DOHH2 (cell line): ENCODE measurements around the gene CPN1.

ENCODE experiments used
- H3F3A ChIP-seq: fragments of 200-600 bp; sonication (generic), shearing (Covaris generic); 2 replicates; pipeline ENCODE4 v1.6.0; 2016; ENCODE audit warnings: antibody characterized with exemption, mild to moderate bottlenecking; ENCODE audit not compliant: control insufficient read depth, insufficient read depth
- H3K27ac ChIP-seq: fragments of 200-600 bp; sonication (generic); 2 replicates; pipeline ENCODE4 v1.5.1; 2014; ENCODE audit warnings: low read depth, mild to moderate bottlenecking, low read length, moderate library complexity
- H3K27me3 ChIP-seq: fragments of 200-600 bp; sonication (generic); 2 replicates; pipeline ENCODE4 v1.6.1; 2014; ENCODE audit warnings: mild to moderate bottlenecking, low read length, mixed read lengths; ENCODE audit not compliant: control insufficient read depth
- H3K36me3 ChIP-seq: fragments of 200-600 bp; sonication (generic); 2 replicates; pipeline ENCODE4 v1.6.1; 2014; ENCODE audit warnings: mild to moderate bottlenecking, low read length, moderate library complexity, mixed read lengths; ENCODE audit not compliant: control insufficient read depth
- H3K4me1 ChIP-seq: fragments of 200-600 bp; sonication (generic); 2 replicates; pipeline ENCODE4 v1.6.1; 2014; ENCODE audit warnings: mild to moderate bottlenecking, low read length, mixed read lengths; ENCODE audit not compliant: control insufficient read depth
- H3K4me2 ChIP-seq: fragments of 200-600 bp; sonication (generic); 2 replicates; pipeline ENCODE4 v1.6.0; 2014; ENCODE audit warnings: mild to moderate bottlenecking, low read length, moderate library complexity
- H3K4me3 ChIP-seq: fragments of 200-600 bp; sonication (generic); 2 replicates; pipeline ENCODE4 v1.5.1; 2014; ENCODE audit warnings: mild to moderate bottlenecking, low read length, mixed read lengths
- H3K79me2 ChIP-seq: fragments of 200-600 bp; sonication (generic); 2 replicates; pipeline ENCODE4 v1.6.1; 2014; ENCODE audit warnings: mild to moderate bottlenecking, low read length, mixed read lengths; ENCODE audit not compliant: control insufficient read depth
- H3K9me2 ChIP-seq: fragments of 200-600 bp; sonication (generic); replicated peaks from 2 replicates; pipeline ENCODE4 v1.6.1; 2014; ENCODE audit warnings: mild to moderate bottlenecking, low read length, mixed read lengths; ENCODE audit not compliant: control insufficient read depth
- H3K9me3 ChIP-seq: fragments of 200-600 bp; sonication (generic); 2 replicates; pipeline ENCODE4 v1.6.1; 2014; ENCODE audit warnings: antibody characterized with exemption, low read length, mixed read lengths; ENCODE audit not compliant: control insufficient read depth, insufficient read depth
- H4K20me1 ChIP-seq: fragments of 200-600 bp; sonication (generic); 2 replicates; pipeline ENCODE4 v1.6.0; 2014; ENCODE audit warnings: low read depth, mild to moderate bottlenecking, antibody characterized with exemption, low read length, moderate library complexity; ENCODE audit not compliant: control insufficient read depth, insufficient read depth
- CTCF ChIP-seq: fragments of 200-600 bp; sonication (generic); IDR thresholded peaks from one replicate; pipeline ENCODE4 v1.5.1; 2014; ENCODE audit warnings: antibody characterized with exemption, mild to moderate bottlenecking, low read depth, low read length; ENCODE audit not compliant: poor library complexity, severe bottlenecking
- EZH2phosphoT487 ChIP-seq: fragments of 200-600 bp; sonication (generic); IDR thresholded peaks from 2 replicates; pipeline ENCODE4 v1.6.1; 2017; ENCODE audit warnings: borderline replicate concordance, mild to moderate bottlenecking, antibody characterized with exemption, low read length, moderate library complexity, mixed read lengths

CPN1 gene

GRCh38 chr10:100061401-100061800 lies 20.3 kb downstream of the CPN1 start:
- Histone ChIP-seq H3K36me3 (no peaks in the 10 kb centered on the region), H3K9me2 (no peaks in the 10 kb centered on the region), H3K4me2 (no peak overlapping the region), H3K27me3 (peaks cover 14% of the 10 kb centered on the region; the same call in 1 of the 2 replicates), H3K4me3 (no peak overlapping the region), H3K79me2 (no peaks in the 10 kb centered on the region), H3K4me1 (no peaks in the 10 kb centered on the region), H3K9me3 (no peaks in the 10 kb centered on the region; the same call in 1 of the 2 replicates), H3K27ac (no peak overlapping the region), H3F3A (no peaks in the 10 kb centered on the region), H4K20me1 (no peaks in the 10 kb centered on the region)
- TF ChIP-seq CTCF (no peak), EZH2phosphoT487 (no peak)

- TF ChIP-seq CTCF (no peak), EZH2phosphoT487 (no peak)
- no peaks in the 10 kb centered on the region for H3K36me3 ChIP-seq
These were observed 23.7 kb downstream of the CPN1 start for GRCh38 chr10:100057948-100058347.

GRCh38 chr10:100053686-100054460 lies 27.8 kb downstream of the CPN1 start:
- H3K4me1 ChIP-seq = peaks cover 11% of the 10 kb centered on the region
- no peaks in the 10 kb centered on the region for H3K36me3 ChIP-seq
- no peak overlapping the region for H3K27ac ChIP-seq
- TF ChIP-seq EZH2phosphoT487 = no peak
- TF ChIP-seq CTCF = no peak
- no peak overlapping the region for H3K4me3 ChIP-seq
- H4K20me1 ChIP-seq = no peaks in the 10 kb centered on the region
- H3K9me2 ChIP-seq = no peaks in the 10 kb centered on the region
- H3K9me3 ChIP-seq = no peaks in the 10 kb centered on the region; the same call in 1 of the 2 replicates
- H3F3A ChIP-seq = no peaks in the 10 kb centered on the region
- no peak overlapping the region for H3K4me2 ChIP-seq
- H3K27me3 ChIP-seq = 0 out of 2 replicates have a peak, but pooled peaks cover 10% of the 10 kb centered on the region
- no peaks in the 10 kb centered on the region for H3K79me2 ChIP-seq

More at GRCh38 chr10:100057948-100058347, 23.7 kb downstream of the CPN1 start:
- H3K27ac ChIP-seq = no peak overlapping the region
- H4K20me1 ChIP-seq = no peaks in the 10 kb centered on the region
- 0 out of 2 replicates have a peak, but pooled peaks cover 13% of the 10 kb centered on the region for H3K27me3 ChIP-seq
- no peak overlapping the region for H3K4me2 ChIP-seq
- no peaks in the 10 kb centered on the region for H3K9me2 ChIP-seq
- no peak overlapping the region for H3K4me3 ChIP-seq
- H3F3A ChIP-seq = no peaks in the 10 kb centered on the region
- H3K4me1 ChIP-seq = no peaks in the 10 kb centered on the region
- no peaks in the 10 kb centered on the region; the same call in 1 of the 2 replicates for H3K9me3 ChIP-seq
- no peaks in the 10 kb centered on the region for H3K79me2 ChIP-seq
